ENCODE measurements around the gene GPR21. TPM values are rescaled to one million over a fixed set of nuclear protein-coding genes. Genes with fewer than 3 reads are reported as not detected.

GPR21 gene
- total RNA-seq, 1 experiment from 2014 or later: 0.63 TPM

DNA sequence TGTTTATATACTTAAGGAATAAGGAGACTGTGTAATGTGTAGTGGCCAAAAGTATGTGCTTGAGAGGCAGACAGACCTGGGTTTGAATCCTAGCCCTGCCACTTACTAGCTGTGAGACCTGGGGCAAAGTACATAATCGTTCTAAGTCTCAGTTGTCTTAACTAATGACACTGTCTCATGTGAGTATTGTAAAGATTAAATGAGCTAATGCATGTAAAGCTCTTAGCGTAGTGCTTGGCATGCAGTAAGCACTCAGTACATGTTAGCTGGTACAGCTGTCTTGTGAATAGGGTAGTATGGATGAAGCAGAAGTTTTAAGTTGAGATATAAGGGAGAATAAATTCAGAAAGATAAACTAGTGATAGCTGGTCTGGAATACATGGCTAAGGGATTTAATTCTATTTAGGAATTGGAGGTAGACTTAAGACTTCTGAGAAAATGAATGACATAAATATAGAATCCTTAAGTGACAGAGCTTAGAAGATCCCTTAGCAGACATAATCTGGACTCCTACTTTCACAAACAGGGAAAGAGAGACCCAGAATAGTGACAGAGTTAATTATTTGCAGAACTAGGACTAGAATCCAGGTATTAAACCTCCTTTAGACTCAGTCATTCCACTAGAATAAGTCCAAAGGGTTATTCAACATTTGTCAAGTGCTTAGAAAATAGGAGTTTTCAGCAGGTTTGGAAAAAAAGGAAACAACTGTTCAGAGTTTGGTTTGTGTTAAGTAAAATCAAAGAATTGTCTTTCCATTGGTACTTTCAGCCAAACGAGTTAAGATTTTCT is 13.1 kb downstream of the GPR21 start:
- H3K27me3 Mint-ChIP-seq (ENCODE audit: low read depth): no peaks in the 10 kb centered on the region
- no peaks in the 10 kb centered on the region for H3K9me3 Mint-ChIP-seq
- H3K4me1 Mint-ChIP-seq: no peaks in the 10 kb centered on the region
- ChIA-PET CTCF (no interaction called here), POLR2A (interaction anchor here (0.6 kb wide), 2 partner anchors 145 to 162 kb away, joined by 3 to 5 read pairs; no protein-coding TSS in a partner anchor)
- ATAC-seq: no peak
- no peak overlapping the region; the same call in 1 of the 2 replicates for H3K27ac Mint-ChIP-seq
- TF ChIP-seq CREB1 (CRISPR knock-in tag; IDR thresholded peaks at IDR 0.05) (no peak), NFYB (CRISPR knock-in tag; conservative IDR thresholded peaks at IDR 0.05; ENCODE audit: low read depth) (no peak), USF2 (CRISPR knock-in tag; IDR thresholded peaks at IDR 0.05) (no peak)
- no peak overlapping the region for H3K4me3 Mint-ChIP-seq
- peaks cover 11% of the 10 kb centered on the region for H3K36me3 Mint-ChIP-seq
- DNase-seq (ENCODE audit: low spot score): no peak

- POLR2A ChIA-PET: no interaction called here
- TF ChIP-seq ESRRA (CRISPR knock-in tag; IDR thresholded peaks at IDR 0.05; ENCODE audit: borderline replicate concordance) (no peak), IRF2 (CRISPR knock-in tag; IDR thresholded peaks at IDR 0.05; ENCODE audit: borderline replicate concordance, low read depth) (no peak), NFATC4 (CRISPR knock-in tag; IDR thresholded peaks at IDR 0.05) (no peak), HMGXB4 (CRISPR knock-in tag; IDR thresholded peaks at IDR 0.05) (no peak), NFE2L1 (CRISPR knock-in tag; IDR thresholded peaks at IDR 0.05) (no peak), SMAD4 (CRISPR knock-in tag; IDR thresholded peaks at IDR 0.05) (no peak), ZNF671 (CRISPR knock-in tag; IDR thresholded peaks at IDR 0.05) (no peak), KAT7 (CRISPR knock-in tag; IDR thresholded peaks at IDR 0.05; ENCODE audit: borderline replicate concordance) (no peak)
- TF ChIP-seq, protein P1, sequence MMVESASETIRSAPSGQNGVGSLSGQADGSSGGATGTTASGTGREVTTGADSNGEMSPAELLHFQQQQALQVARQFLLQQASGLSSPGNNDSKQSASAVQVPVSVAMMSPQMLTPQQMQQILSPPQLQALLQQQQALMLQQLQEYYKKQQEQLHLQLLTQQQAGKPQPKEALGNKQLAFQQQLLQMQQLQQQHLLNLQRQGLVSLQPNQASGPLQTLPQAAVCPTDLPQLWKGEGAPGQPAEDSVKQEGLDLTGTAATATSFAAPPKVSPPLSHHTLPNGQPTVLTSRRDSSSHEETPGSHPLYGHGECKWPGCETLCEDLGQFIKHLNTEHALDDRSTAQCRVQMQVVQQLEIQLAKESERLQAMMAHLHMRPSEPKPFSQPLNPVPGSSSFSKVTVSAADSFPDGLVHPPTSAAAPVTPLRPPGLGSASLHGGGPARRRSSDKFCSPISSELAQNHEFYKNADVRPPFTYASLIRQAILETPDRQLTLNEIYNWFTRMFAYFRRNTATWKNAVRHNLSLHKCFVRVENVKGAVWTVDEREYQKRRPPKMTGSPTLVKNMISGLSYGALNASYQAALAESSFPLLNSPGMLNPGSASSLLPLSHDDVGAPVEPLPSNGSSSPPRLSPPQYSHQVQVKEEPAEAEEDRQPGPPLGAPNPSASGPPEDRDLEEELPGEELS (CRISPR knock-in tag; IDR thresholded peaks at IDR 0.05): no peak
- TF ChIP-seq, protein P2, sequence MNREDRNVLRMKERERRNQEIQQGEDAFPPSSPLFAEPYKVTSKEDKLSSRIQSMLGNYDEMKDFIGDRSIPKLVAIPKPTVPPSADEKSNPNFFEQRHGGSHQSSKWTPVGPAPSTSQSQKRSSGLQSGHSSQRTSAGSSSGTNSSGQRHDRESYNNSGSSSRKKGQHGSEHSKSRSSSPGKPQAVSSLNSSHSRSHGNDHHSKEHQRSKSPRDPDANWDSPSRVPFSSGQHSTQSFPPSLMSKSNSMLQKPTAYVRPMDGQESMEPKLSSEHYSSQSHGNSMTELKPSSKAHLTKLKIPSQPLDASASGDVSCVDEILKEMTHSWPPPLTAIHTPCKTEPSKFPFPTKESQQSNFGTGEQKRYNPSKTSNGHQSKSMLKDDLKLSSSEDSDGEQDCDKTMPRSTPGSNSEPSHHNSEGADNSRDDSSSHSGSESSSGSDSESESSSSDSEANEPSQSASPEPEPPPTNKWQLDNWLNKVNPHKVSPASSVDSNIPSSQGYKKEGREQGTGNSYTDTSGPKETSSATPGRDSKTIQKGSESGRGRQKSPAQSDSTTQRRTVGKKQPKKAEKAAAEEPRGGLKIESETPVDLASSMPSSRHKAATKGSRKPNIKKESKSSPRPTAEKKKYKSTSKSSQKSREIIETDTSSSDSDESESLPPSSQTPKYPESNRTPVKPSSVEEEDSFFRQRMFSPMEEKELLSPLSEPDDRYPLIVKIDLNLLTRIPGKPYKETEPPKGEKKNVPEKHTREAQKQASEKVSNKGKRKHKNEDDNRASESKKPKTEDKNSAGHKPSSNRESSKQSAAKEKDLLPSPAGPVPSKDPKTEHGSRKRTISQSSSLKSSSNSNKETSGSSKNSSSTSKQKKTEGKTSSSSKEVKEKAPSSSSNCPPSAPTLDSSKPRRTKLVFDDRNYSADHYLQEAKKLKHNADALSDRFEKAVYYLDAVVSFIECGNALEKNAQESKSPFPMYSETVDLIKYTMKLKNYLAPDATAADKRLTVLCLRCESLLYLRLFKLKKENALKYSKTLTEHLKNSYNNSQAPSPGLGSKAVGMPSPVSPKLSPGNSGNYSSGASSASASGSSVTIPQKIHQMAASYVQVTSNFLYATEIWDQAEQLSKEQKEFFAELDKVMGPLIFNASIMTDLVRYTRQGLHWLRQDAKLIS (CRISPR knock-in tag; IDR thresholded peaks at IDR 0.05; ENCODE audit: borderline replicate concordance): no peak
- DNase-seq (ENCODE audit: low spot score) (no peak), ATAC-seq (no peak)
- Mint-ChIP-seq H3K9me3 (no peaks in the 10 kb centered on the region), H3K27me3 (ENCODE audit: low read depth) (no peaks in the 10 kb centered on the region), H3K4me3 (no peak overlapping the region), H3K36me3 (peaks cover 3% of the 10 kb centered on the region), H3K4me1 (peaks cover 15% of the 10 kb centered on the region), H3K27ac (no peak overlapping the region)
- CTCF ChIA-PET: no interaction called here
These were observed 15.3 kb downstream of the GPR21 start for GRCh38 chr9:123048748-123049147.

Data from WTC11 (cell line).